Ovary (tissue), 3 donors: ENCODE data around the gene YAP1.

ENCODE experiments used
- CTCF ChIP-seq, 3 donors: fragments of 450-650 bp in 2 of 3; fragments of 200-600 bp in 1 of 3; IDR thresholded peaks; one replicate each; pipeline versions ENCODE4 v1.5.1 to v1.8.0; 2016 to 2022; ENCODE audit warnings: antibody characterized with exemption in 3 of 3, mild to moderate bottlenecking in 1 of 3
- EP300 ChIP-seq: sonication (generic); formaldehyde crosslinking; IDR thresholded peaks from one replicate; pipeline ENCODE4 v1.6.1; 2017; ENCODE audit warnings: antibody characterized with exemption
- donor health status: DM: no; HTN: no; CAD: no.

DNA sequence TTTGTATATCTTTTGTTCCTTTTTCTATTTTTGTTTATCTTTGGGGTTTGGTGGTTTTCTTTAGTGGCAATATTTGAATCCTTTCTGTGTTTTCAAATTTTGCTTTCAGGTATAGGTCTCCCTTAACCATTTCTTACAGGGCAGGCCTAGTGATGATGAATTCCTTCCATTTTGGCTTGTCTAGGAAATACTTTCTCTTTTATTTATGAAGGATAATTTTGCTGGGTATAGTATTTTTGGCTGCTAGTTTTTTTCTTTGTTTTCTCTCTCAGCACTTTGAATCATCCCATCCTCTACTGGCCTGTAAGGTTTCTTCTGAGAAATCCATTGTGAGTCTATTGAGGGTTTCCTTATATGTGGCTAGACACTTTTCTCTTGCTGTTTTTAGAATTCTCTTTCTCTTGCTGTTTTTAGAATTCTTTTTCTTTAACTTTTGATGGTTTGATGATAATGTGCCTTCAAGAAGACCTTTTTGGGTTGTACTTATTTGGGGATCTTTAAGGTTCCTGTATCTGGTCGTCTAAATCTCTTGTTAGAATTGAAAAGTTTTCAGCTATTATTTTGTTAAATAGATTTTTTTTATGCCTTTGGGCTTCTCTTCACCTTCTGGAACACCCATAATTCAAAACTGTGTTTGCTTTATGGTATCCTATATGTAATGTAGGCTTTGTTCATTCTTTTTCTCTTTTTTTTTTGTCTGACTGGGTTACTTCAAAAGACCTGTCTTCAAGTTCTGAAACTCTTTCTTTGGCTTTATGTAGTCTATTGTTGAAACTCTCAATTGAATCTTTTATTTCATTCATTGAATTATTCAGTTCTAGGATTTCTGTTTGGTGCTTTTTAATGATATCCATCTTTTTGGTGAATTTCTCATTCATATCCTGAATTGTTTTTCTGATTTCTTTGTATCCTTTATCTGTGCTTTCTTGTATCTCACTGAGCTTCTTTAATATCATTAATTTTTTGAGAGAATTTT is 38.5 kb upstream of the YAP1 start:
- TF ChIP-seq CTCF (IDR thresholded peaks at IDR 0.05): no peak
- TF ChIP-seq EP300: no peak
